Ishikawa (cell line): Measurements from ENCODE around the gene CDH13.

ENCODE experiments used
- EP300 ChIP-seq: IDR thresholded peaks from 2 replicates; pipeline ENCODE4 v1.6.1; 2012; ENCODE audit warnings: borderline replicate concordance
- NFIC ChIP-seq: IDR thresholded peaks from 2 replicates; pipeline ENCODE4 v1.6.1; 2012
- TAF1 ChIP-seq: IDR thresholded peaks from 2 replicates; pipeline ENCODE4 v1.6.1; 2012; ENCODE audit warnings: low read depth, mild to moderate bottlenecking
- TCF12 ChIP-seq: IDR thresholded peaks from 2 replicates; pipeline ENCODE4 v1.6.1; 2012; ENCODE audit warnings: low read depth
- TEAD4 ChIP-seq: IDR thresholded peaks from 2 replicates; pipeline ENCODE4 v1.6.1; 2012
- USF1 ChIP-seq: IDR thresholded peaks from 2 replicates; pipeline ENCODE4 v1.6.1; 2012
- YY1 ChIP-seq: IDR thresholded peaks from 2 replicates; pipeline ENCODE4 v1.6.1; 2012; ENCODE audit warnings: low read depth
- ZBTB7A ChIP-seq: IDR thresholded peaks from 2 replicates; pipeline ENCODE4 v1.6.1; 2012; ENCODE audit warnings: low read depth
- TF ChIP-seq, protein P1 (sequence below): IDR thresholded peaks from 2 replicates; pipeline ENCODE4 v1.6.1; 2012; ENCODE audit warnings: low read depth, mild to moderate bottlenecking
- TF ChIP-seq, protein P2 (sequence below): IDR thresholded peaks from 2 replicates; pipeline ENCODE4 v1.6.1; 2012

GRCh38 chr16:83746611-83747010, 1119.8 kb downstream of the CDH13 start:
- no peak for TF ChIP-seq NFIC
- TF ChIP-seq EP300, result no peak
- TF ChIP-seq, protein P1, sequence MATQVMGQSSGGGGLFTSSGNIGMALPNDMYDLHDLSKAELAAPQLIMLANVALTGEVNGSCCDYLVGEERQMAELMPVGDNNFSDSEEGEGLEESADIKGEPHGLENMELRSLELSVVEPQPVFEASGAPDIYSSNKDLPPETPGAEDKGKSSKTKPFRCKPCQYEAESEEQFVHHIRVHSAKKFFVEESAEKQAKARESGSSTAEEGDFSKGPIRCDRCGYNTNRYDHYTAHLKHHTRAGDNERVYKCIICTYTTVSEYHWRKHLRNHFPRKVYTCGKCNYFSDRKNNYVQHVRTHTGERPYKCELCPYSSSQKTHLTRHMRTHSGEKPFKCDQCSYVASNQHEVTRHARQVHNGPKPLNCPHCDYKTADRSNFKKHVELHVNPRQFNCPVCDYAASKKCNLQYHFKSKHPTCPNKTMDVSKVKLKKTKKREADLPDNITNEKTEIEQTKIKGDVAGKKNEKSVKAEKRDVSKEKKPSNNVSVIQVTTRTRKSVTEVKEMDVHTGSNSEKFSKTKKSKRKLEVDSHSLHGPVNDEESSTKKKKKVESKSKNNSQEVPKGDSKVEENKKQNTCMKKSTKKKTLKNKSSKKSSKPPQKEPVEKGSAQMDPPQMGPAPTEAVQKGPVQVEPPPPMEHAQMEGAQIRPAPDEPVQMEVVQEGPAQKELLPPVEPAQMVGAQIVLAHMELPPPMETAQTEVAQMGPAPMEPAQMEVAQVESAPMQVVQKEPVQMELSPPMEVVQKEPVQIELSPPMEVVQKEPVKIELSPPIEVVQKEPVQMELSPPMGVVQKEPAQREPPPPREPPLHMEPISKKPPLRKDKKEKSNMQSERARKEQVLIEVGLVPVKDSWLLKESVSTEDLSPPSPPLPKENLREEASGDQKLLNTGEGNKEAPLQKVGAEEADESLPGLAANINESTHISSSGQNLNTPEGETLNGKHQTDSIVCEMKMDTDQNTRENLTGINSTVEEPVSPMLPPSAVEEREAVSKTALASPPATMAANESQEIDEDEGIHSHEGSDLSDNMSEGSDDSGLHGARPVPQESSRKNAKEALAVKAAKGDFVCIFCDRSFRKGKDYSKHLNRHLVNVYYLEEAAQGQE, result no peak
- TF ChIP-seq USF1, result no peak
- TF ChIP-seq TCF12, result no peak
- TF ChIP-seq, protein P2, sequence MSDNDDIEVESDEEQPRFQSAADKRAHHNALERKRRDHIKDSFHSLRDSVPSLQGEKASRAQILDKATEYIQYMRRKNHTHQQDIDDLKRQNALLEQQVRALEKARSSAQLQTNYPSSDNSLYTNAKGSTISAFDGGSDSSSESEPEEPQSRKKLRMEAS, result no peak
- TF ChIP-seq TAF1, result no peak
- no peak for TF ChIP-seq YY1
- no peak for TF ChIP-seq TEAD4
- no peak for TF ChIP-seq ZBTB7A
